Measurements from ENCODE around the gene GTPBP1.

Gene GTPBP1

GRCh38 chr22:38782402-38783094, 76.8 kb downstream of the GTPBP1 start:
- no peaks in the 10 kb centered on the region for H3K9me3 Mint-ChIP-seq
- ATAC-seq (replicated peaks; ENCODE audit: extremely low read depth, poor library complexity, severe bottlenecking), result no peak
- H3K27ac Mint-ChIP-seq (ENCODE audit: low read depth), result no peak overlapping the region
- H3K4me3 Mint-ChIP-seq, result no peak overlapping the region
- peaks cover 1% of the 10 kb centered on the region for H3K36me3 Mint-ChIP-seq (ENCODE audit: insufficient read depth)
- no peaks in the 10 kb centered on the region for H3K27me3 Mint-ChIP-seq
- DNase-seq (ENCODE audit: low spot score in 2 of 2), result no peak
- peaks cover 7% of the 10 kb centered on the region for H3K4me1 Mint-ChIP-seq
